ENCODE measurements around the gene KCNQ5.

GRCh38 chr6:72721346-72721745, 99.5 kb downstream of the KCNQ5 start:
- no peak for TF ChIP-seq CTCF (conservative IDR thresholded peaks at IDR 0.05 in 1 of 2, IDR thresholded peaks at IDR 0.05 in 1 of 2; ENCODE audit: low read depth in 1 of 2, low read length in 2 of 2)
- no peak for TF ChIP-seq EZH2 (IDR thresholded peaks at IDR 0.05; ENCODE audit: low read length, missing control alignments)
